ENCODE results near the gene IZUMO4. TPM values are rescaled to one million over a fixed set of nuclear protein-coding genes. Genes with fewer than 3 reads are reported as not detected.

The IZUMO4 gene
- total RNA-seq, 4 donors from 2014 or later: 3.0 to 11.4 (median 3.2) TPM; not detected in 1

- WGBS, 2 donors: 97 to 98% methylated on average over 6 to 11 of the region's 14 CpGs
Observed at GRCh38 chr19:2132191-2132590, 35.5 kb downstream of the IZUMO4 start.

GRCh38 chr19:2132731-2133490 lies 36.2 kb downstream of the IZUMO4 start:
- no peak for DNase-seq
- Histone ChIP-seq H3K27me3 (no peaks in the 10 kb centered on the region), H3K4me3 (no peak overlapping the region), H3K27ac (no peak overlapping the region), H3K9me3 (no peaks in the 10 kb centered on the region), H3K36me3 (peaks cover 39 to 93% (median 41%) of the 10 kb centered on the region in 3 donors), H3K4me1 (no peaks in the 10 kb centered on the region)
- 86 to 91% methylated on average over 9 to 16 of the region's 19 CpGs for WGBS, 2 donors
- intact Hi-C loops (cut with DNase I): loop anchor here (10.0 kb wide), 1 partner anchor 178 kb away; no protein-coding TSS in a partner anchor
- TF ChIP-seq POLR2A (IDR thresholded peaks at IDR 0.05): no peak
- TF ChIP-seq CTCF (IDR thresholded peaks at IDR 0.05): no peak

More at GRCh38 chr19:2132191-2132590, 35.5 kb downstream of the IZUMO4 start:
- H3K9me3 ChIP-seq: no peaks in the 10 kb centered on the region
- H3K4me1 ChIP-seq: no peaks in the 10 kb centered on the region
- TF ChIP-seq CTCF (IDR thresholded peaks at IDR 0.05): no peak
- no peak for TF ChIP-seq POLR2A (IDR thresholded peaks at IDR 0.05)
- H3K27me3 ChIP-seq: no peaks in the 10 kb centered on the region
- H3K4me3 ChIP-seq: no peak overlapping the region
- intact Hi-C loops (cut with DNase I): loop anchor here (10.0 kb wide), 1 partner anchor 177 kb away; no protein-coding TSS in a partner anchor
- H3K36me3 ChIP-seq: peaks cover 38 to 93% (median 38%) of the 10 kb centered on the region in 3 donors
- no peak for DNase-seq
- no peak overlapping the region for H3K27ac ChIP-seq

GRCh38 chr19:2135474-2136402 lies 39.0 kb downstream of the IZUMO4 start:
- H3K27me3 ChIP-seq: no peaks in the 10 kb centered on the region
- H3K4me1 ChIP-seq: no peaks in the 10 kb centered on the region
- intact Hi-C loops (cut with DNase I): loop anchor here (10.0 kb wide), 1 partner anchor 181 kb away; no protein-coding TSS in a partner anchor
- H3K9me3 ChIP-seq: no peaks in the 10 kb centered on the region
- 86 to 92% methylated on average over 16 to 24 of the region's 50 CpGs for WGBS, 2 donors
- TF ChIP-seq CTCF (IDR thresholded peaks at IDR 0.05) (no peak), POLR2A (IDR thresholded peaks at IDR 0.05) (no peak)
- H3K36me3 ChIP-seq: peaks cover 29 to 95% (median 29%) of the 10 kb centered on the region in 3 donors
- no peak for DNase-seq
- no peak overlapping the region for H3K4me3 ChIP-seq
- no peak overlapping the region for H3K27ac ChIP-seq

GRCh38 chr19:2136796-2137195 lies 40.1 kb downstream of the IZUMO4 start:
- H3K27ac ChIP-seq: no peak overlapping the region
- WGBS, 2 donors: 81 to 90% methylated on average over 5 to 19 of the region's 23 CpGs
- no peaks in the 10 kb centered on the region for H3K27me3 ChIP-seq
- no peaks in the 10 kb centered on the region for H3K9me3 ChIP-seq
- DNase-seq: no peak
- H3K4me1 ChIP-seq: no peaks in the 10 kb centered on the region
- intact Hi-C loops (cut with DNase I): loop anchor here (10.0 kb wide), 1 partner anchor 182 kb away; no protein-coding TSS in a partner anchor
- peaks cover 24 to 88% (median 25%) of the 10 kb centered on the region in 3 donors for H3K36me3 ChIP-seq
- no peak for TF ChIP-seq CTCF (IDR thresholded peaks at IDR 0.05)
- TF ChIP-seq POLR2A (IDR thresholded peaks at IDR 0.05): no peak
- H3K4me3 ChIP-seq: no peak overlapping the region

Data from esophagus squamous epithelium (tissue), 5 donors.